HG02943 (cell line): Measurements from ENCODE around the gene DIS3L2.

Source experiments
- ATAC-seq: cut with Tn5 transposase; IDR thresholded peaks from one replicate; pipeline ENCODE4 v1.9.1; 2021; ENCODE audit warnings: mild to moderate bottlenecking, low read depth, moderate library complexity; ENCODE audit not compliant: unreplicated experiment

DIS3L2 gene

GRCh38 chr2:232218778-232219495 lies 257.4 kb downstream of the DIS3L2 start:
- ATAC-seq = no peak

DNA sequence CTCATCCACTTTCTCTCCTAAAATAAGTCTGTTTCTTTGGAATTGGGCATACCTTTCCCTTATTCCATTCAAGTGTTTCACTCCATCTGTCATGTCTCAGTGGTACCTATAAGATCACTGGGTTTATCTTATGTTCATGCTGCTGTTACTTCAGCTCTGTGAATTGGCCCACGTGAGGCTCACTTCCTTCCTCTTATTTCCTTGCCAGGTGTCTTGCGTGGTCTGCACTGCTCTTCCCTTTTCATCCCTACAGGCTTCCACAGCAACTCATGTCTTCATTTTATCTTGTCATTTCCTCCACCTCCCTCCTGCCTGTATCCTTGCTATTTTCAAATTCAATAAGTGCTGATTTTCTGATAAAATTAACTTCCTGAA lies 258.0 kb downstream of the DIS3L2 start:
- no peak for ATAC-seq

DNA sequence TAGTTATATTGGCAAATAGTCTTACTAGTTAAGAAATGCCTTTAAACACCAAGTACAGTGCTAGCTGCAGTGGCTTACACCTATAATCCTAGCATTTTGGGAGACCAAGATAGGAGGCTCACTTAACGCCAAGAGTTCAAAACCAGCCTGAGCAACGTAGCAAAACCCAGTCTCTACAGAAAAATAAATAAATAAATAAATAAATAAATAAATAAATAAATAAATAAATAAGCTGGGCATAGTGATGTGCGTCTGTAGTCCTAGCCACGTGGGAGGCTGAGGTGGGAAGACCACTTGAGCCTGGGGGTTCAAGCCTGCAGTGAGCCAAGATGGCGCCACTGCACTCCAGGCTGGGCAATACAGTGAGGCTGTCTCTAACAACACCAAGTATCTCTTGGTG lies 258.4 kb downstream of the DIS3L2 start:
- no peak for ATAC-seq

GRCh38 chr2:232225429-232225828 lies 263.9 kb downstream of the DIS3L2 start:
- ATAC-seq = no peak

DNA sequence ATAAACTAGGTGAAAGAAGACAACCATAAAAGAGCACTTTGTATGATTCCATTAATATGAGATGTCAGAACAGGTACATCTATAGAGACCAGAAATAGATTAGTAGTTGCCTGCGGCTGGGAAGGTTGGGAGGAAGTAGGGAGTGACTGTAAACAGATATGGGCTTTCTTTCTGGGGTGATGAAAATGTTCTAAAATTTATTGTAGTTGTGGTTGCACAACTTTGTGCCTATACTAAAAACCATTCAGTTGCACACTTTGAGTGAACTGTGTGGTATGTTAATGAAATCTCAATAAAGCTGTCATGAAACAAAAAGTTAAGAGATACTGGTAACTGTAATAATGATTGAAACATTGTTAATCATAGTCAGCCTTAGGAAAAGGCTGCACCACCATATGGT lies 264.4 kb downstream of the DIS3L2 start:
- ATAC-seq = no peak

GRCh38 chr2:232228332-232228731 lies 266.8 kb downstream of the DIS3L2 start:
- ATAC-seq = no peak

GRCh38 chr2:232228971-232229894 lies 267.7 kb downstream of the DIS3L2 start:
- ATAC-seq = no peak

GRCh38 chr2:232229911-232230310 lies 268.4 kb downstream of the DIS3L2 start:
- ATAC-seq = no peak

DNA sequence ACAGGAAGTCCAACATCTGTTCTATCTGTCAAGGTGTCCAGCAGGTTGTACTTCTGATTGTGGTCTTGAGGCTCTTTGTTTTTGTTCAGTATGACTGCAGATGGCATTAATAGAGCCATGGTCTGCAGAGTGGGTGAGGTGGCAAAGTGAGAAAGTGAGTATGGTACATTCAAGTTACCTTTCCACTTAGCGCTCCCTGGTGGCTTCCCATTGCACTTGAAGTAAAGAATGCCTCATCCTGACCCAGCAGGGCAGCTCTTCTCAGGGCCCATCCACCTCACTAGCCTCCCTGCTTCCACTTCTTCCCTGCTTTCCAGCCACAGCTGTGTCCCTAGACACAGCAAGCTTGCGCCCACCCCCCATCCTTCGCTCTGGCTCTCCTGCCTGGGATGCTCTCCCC lies 269.0 kb downstream of the DIS3L2 start:
- ATAC-seq = no peak

DNA sequence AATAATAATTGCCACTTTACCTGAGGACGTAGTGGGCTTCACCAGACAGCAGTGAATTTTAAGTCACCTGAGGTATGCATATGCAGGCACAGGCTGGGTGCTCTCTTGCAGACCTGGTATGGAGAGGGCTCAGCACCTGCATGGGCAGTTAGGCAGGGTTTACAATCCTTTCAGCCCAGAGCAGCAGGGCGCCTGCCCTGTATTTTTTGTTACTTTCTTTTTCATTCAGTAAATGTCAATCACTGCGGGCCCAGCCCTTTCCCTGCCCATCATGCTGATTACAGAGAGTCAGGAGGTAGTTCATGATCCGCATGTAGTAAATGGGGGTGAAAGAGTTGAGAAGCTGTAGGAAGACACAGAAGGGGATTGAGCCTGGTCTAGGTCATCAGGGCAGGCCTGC lies 270.0 kb downstream of the DIS3L2 start:
- no peak for ATAC-seq

DNA sequence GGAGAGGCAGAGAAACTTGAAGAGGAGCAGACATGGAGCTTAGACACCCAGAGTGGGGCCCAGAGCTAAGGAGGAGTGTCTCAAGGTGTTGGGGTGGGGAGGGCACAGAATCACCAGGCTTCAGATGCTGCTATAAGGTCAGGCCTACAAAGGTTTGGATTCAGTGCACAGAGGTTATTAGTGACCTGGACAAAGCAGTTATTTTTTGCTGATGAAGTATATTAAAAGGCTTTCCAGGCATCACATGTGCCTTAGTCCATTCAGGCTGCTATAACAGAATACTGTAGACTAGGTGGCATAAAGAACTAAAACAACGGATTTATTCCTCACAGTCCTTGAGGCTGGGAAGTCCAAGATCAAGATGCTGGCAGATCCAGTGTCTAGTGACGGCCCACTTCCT lies 271.4 kb downstream of the DIS3L2 start:
- ATAC-seq = no peak

DNA sequence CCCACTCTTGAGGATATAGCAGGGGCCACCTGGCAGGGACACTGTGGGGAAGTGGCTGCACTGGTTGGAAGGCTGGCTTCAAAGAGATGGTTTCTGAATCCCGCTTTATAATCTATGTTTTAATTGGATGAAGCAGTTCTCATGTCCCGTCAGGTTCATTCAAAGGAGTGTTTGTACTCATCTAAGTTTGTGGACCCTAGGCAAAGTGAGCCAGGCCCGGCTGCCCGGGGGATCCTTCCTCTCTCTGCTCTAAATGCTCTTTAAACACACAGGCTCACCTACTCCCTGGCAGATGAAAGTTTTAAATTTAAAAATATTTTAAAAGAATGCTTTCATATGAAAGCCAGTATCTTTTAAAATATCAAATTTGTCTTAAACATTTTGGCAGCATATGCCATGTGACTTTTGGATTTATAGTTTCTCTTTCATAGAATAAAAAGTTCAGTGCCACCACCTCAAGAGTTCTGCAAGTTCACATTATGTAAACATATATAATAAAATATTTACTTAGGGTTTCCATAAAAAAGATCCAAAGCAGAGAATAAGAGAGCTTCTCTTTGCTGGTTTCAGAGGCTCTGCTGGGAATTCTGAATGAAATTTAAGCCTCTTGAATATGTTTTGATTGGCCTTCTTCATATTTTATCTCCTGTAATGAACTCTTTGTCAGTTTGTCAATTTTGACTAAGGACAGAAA lies 273.6 kb downstream of the DIS3L2 start:
- ATAC-seq = no peak

DNA sequence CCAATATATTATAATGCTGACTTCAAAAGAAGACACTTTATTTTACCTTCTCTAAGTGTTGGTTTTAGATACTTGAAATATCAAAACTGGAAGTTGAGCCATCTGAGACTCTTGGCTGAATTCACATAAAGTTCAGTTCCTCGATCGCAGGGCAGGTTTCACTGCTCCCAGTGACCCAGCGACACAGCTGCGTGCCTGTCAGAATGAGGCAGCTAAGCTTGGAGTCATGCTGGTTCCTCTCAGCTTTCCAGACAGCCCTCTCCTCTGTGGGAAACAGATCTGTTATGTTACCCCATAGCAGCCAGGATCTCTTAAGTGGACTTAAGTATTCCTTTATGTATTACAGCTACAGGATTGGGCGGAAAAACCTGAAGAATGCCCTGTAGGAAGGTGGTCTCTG lies 274.2 kb downstream of the DIS3L2 start:
- ATAC-seq = peak; percentile 43

DNA sequence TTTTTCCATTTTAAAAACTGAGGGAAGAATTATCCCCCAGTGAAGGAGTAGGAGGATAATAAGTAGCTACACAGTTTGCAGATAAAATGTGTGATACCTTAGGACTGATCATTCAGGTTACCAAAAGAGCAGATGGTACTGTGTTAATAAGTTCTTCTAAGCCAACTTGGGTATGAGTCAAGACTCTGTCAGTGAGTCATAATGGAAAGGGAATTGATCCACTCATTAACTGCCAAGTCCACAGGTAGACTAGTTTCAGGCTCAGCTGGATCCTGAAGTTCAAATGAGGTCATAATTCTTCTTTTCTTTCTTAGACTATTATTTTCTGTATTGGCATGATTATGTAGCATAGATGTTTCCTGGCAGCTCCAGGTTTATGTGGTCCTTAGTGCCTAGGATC lies 274.7 kb downstream of the DIS3L2 start:
- ATAC-seq = peak; percentile 72

DNA sequence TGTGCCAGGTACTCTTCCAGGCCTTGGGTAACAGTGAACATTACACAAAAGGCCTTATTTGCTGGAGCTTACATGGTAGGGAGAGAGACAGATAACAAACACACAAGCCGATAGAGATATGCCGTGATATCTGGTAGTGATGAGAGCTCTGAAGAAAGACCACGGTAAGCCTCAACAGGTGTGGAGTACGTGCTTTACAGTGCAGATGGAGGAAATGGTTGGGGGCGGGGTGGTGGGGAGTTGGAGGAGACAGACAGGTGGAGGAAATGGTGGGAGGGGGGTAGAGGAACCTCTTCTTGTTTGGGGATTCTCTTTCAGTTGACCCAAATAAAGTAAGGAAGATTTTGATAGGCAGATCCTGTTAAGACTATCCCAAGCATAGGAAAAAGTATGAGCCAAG lies 276.0 kb downstream of the DIS3L2 start:
- no peak for ATAC-seq

DNA sequence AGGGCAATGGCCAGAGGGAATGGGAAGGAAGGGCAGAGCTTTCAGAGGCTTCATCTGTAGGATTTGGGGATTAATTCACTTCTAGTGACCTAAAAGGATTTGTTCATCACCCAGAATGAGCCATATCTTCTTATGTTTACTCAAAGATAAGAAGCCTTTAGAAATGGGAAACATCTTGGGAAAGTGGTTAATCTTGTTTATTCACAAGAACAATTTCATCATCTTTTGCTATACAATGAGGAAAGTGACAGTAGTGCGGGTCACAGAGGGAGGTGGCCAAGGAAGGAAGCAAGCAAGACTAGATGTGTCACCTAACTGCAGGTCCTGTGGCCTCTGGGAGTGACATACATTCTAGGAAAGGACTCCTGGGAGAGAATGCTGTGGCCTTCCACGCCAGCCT lies 276.6 kb downstream of the DIS3L2 start:
- no peak for ATAC-seq

DNA sequence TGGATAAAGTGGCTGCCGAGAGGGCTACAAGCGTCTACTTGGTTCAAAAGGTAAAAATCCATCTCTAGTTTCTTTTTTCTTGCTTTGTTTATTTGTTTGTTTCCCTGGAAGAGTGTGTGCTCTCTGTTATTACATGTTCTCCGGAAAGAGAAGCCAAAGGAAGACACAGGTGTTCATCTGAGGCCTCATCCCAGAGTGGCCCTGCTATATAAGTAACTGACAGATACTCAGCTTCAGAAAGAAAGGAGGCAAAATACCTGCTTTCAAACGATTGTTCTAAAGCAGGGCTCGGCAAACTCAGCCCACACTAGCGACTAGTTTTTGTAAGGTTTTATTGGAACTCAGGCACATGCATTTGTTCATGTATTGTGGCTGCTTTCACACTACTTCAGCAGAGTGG lies 277.1 kb downstream of the DIS3L2 start:
- ATAC-seq = no peak

DNA sequence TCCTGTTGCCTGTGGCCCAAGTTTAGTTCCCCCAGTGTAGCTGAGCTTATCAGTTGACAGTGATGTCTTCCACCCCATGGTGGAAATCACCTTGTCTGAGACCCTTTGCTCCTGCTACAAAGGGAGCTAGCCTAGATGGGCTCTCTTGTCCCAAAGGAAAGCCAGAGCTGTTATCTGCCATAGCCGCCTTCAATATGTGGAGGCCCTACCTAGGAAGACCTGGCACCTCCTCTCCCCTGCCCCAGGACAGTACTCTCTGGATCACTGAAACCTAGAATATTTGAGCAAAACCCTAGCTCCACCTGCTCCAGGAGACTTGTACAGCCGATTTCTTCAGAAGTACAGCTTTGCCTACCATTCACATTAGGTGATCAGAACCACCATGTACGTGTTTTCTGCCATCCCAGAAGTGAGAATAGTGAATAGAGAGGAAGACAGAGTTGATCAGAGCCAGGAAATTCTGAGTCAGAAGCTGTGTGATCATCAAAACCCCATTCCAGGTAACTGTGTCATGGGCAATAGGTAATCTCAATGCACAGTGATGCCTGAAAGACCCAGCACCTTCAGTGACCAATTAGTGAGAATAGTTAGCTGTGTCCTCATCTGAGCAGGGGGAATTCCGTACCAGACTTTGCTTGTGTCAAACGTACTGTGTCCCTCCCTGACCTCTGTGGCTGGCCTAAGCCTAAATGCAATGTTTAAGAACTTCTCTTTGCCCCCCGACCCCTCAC lies 278.6 kb downstream of the DIS3L2 start:
- no peak for ATAC-seq

- no peak for ATAC-seq
Observed at GRCh38 chr2:232240906-232241305, 279.4 kb downstream of the DIS3L2 start.

DNA sequence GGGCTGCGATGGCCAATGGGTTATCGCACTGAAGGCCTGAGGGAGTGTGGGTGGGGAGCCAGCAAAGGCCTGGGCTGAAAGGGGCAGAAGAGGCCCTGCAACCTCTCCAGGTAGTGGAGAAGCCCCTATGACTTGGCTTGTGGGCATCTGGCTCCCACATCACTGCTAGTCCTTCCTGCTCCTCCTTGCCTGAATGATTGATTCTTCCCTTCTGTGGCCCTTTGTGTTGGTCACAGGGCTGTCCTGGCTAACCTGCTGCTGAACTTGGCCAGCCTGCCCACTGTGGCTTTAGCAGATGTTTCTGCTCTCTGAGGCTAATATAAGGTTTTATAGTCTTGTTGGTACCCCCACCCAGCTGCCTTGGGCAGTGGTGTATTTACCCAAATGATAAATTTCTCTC lies 280.8 kb downstream of the DIS3L2 start:
- ATAC-seq = no peak

DNA sequence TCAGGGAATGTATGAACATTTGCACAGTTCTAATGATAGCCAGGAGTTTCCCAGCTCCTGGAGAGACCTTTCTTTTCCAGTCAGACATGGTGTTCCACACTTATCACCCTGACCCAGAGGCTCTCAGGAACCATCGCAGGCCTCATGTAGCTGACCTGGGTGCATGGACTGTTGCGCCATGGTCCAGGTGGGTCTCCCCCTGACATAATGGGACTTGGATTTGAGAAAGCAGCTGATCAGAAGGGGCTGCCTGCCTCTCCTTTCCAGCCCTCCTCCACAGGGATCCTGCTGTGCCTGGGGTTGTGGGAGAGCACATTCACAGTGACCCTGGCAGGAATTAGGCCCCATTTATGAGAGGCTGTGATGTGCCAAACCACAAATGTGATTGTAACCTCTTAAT lies 283.6 kb downstream of the DIS3L2 start:
- no peak for ATAC-seq
